HepG2 (cell line): ENCODE results near the gene NAPSA. TPM values are rescaled to one million over a fixed set of nuclear protein-coding genes. Genes with fewer than 3 reads are reported as not detected.

Experiments
- AGO2 ChIP-seq: fragments of 200-400 bp; formaldehyde crosslinking; optimal IDR thresholded peaks from 2 replicates; pipeline ENCODE3; 2017; ENCODE audit warnings: mild to moderate bottlenecking, low read depth, low read length, moderate library complexity
- E2F1 ChIP-seq: sonication (generic); formaldehyde crosslinking; IDR thresholded peaks from 2 replicates; pipeline ENCODE4 v1.5.0; 2020; ENCODE audit warnings: missing genetic modification reagents
- HINFP ChIP-seq: sonication (generic); formaldehyde crosslinking; IDR thresholded peaks from 2 replicates; pipeline ENCODE4 v1.4.0; 2020; ENCODE audit warnings: low read depth, mild to moderate bottlenecking, missing genetic modification reagents
- MAZ ChIP-seq, 2 experiments: sonication (generic) in 1 of 2; formaldehyde crosslinking in 1 of 2; IDR thresholded peaks; 2 replicates each; pipeline versions ENCODE4 v1.5.0 to v1.6.1; 2012 to 2020; ENCODE audit warnings: low read depth in 2 of 2, mild to moderate bottlenecking in 2 of 2, borderline replicate concordance in 1 of 2, improper control_type of control experiment in 1 of 2, low read length in 1 of 2, missing genetic modification reagents in 1 of 2, moderate library complexity in 1 of 2
- THAP11 ChIP-seq: IDR thresholded peaks from 2 replicates; pipeline ENCODE4 v1.6.1; 2016; ENCODE audit warnings: missing biosample characterization, missing genetic modification reagents
- ZFP36L2 ChIP-seq: sonication (generic); formaldehyde crosslinking; IDR thresholded peaks from 2 replicates; pipeline ENCODE4 v1.4.0; 2020; ENCODE audit warnings: missing genetic modification reagents
- ZNF256 ChIP-seq: sonication (generic); formaldehyde crosslinking; conservative IDR thresholded peaks from 2 replicates; pipeline ENCODE4 v1.4.0; 2020; ENCODE audit warnings: missing genetic modification reagents
- ZNF274 ChIP-seq: sonication (generic); formaldehyde crosslinking; IDR thresholded peaks from 2 replicates; pipeline ENCODE4 v1.5.1; 2020; ENCODE audit warnings: mild to moderate bottlenecking, missing genetic modification reagents
- polyA plus RNA-seq, 8 experiments: library from polyadenylated mRNA; depleted of rRNA in 3 of 8; stranded (reverse) in 7 of 8; unstranded in 1 of 8; fragments of >200 nt; fragmentation: Illumina TruSeq in 4 of 8; extraction: Trizol in 4 of 8; gene quantifications; 2 replicates each; pipeline versions ENCODE4 v1.2.1 to v1.2.3, GENCODE V29; 2011 to 2016; ENCODE audit warnings: low read depth in 4 of 8, missing spikeins in 1 of 8, mixed read lengths in 1 of 8; ENCODE audit not compliant: insufficient read depth in 1 of 8
- total RNA-seq, 5 experiments: library from RNA; depleted of rRNA; stranded (reverse); fragments of >200 nt; fragmentation: Illumina TruSeq; extraction: Trizol; gene quantifications; 2 replicates each; pipeline ENCODE4 v1.2.3, GENCODE V29; 2016; ENCODE audit warnings: low read depth in 1 of 5
- TF ChIP-seq, protein P1 (sequence below): sonication (generic); formaldehyde crosslinking; IDR thresholded peaks from 2 replicates; pipeline ENCODE4 v1.5.1; 2020; ENCODE audit warnings: mild to moderate bottlenecking, missing genetic modification reagents, moderate library complexity
- TF ChIP-seq, protein P2 (sequence below): sonication (generic); formaldehyde crosslinking; IDR thresholded peaks from 2 replicates; pipeline ENCODE4 v1.4.0; 2020; ENCODE audit warnings: missing genetic modification reagents, borderline replicate concordance
- TF ChIP-seq, protein P3 (sequence below), 2 experiments: sonication (generic) in 1 of 2; formaldehyde crosslinking in 1 of 2; IDR thresholded peaks; 2 replicates each; pipeline versions ENCODE4 v1.6.1 to v1.9.0; 2014 to 2022; ENCODE audit warnings: antibody characterized with exemption in 1 of 2, borderline replicate concordance in 1 of 2, inconsistent platforms in 1 of 2, low read depth in 1 of 2, missing genetic modification reagents in 1 of 2

Gene NAPSA
- total and polyA plus RNA-seq, 2 of the 13 experiments (the other 11 are each of a cell fraction or from before 2014, with no cell fraction given) = not detected

DNA sequence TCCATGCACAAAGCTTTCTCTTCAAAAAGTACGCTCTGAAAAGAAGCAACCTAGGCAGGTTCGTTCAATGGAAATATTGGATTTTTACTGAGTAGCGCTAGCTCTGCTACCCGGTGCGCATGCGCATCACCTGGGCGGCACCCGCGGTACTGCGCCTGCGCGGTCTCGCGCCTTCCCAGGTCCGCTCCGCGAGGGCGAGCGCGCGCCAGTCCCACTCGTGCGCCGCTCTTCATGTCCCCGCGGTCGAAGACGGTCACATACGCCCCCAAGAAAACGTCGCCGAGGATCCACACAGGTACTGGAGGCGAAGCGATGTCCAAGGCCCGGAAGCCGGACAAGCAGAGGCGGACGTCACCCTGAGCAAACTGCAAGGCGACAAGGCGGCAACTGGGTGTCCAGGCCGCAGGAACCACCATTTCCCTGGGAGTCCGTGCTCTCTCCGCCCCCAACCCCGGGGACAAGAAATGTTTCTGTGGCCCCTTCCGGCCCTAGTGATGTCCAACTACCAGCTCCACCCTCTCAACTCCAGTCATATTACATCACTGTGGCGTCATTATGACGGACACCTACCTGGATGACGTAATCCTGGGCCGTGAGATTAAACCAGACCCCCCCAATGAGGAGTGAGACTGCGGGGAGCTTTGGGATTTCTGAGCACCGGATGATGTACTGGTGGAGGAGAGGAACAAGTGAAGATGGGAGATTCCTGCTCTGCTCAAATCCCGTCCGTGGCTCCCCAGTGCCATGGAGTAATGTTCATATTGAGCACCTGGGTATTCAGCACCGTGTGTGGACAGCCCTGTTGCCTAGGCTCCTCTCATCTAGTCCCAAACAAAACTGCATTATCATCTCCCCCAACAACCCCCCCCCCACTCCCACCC is 31.5 kb downstream of the NAPSA start (continued):
- TF ChIP-seq, protein P1, sequence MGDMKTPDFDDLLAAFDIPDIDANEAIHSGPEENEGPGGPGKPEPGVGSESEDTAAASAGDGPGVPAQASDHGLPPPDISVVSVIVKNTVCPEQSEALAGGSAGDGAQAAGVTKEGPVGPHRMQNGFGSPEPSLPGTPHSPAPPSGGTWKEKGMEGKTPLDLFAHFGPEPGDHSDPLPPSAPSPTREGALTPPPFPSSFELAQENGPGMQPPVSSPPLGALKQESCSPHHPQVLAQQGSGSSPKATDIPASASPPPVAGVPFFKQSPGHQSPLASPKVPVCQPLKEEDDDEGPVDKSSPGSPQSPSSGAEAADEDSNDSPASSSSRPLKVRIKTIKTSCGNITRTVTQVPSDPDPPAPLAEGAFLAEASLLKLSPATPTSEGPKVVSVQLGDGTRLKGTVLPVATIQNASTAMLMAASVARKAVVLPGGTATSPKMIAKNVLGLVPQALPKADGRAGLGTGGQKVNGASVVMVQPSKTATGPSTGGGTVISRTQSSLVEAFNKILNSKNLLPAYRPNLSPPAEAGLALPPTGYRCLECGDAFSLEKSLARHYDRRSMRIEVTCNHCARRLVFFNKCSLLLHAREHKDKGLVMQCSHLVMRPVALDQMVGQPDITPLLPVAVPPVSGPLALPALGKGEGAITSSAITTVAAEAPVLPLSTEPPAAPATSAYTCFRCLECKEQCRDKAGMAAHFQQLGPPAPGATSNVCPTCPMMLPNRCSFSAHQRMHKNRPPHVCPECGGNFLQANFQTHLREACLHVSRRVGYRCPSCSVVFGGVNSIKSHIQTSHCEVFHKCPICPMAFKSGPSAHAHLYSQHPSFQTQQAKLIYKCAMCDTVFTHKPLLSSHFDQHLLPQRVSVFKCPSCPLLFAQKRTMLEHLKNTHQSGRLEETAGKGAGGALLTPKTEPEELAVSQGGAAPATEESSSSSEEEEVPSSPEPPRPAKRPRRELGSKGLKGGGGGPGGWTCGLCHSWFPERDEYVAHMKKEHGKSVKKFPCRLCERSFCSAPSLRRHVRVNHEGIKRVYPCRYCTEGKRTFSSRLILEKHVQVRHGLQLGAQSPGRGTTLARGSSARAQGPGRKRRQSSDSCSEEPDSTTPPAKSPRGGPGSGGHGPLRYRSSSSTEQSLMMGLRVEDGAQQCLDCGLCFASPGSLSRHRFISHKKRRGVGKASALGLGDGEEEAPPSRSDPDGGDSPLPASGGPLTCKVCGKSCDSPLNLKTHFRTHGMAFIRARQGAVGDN (CRISPR knock-in tag) = peak; percentile 99
- TF ChIP-seq AGO2 (peak; percentile 35), ZNF274 (peak; percentile 96), HINFP (CRISPR knock-in tag) (peak; percentile 79), THAP11 (CRISPR knock-in tag) (peak; percentile 89), ZNF256 (CRISPR knock-in tag) (peak; percentile 79), ZFP36L2 (CRISPR knock-in tag) (no peak), E2F1 (CRISPR knock-in tag) (peak; percentile 75), MAZ (IDR thresholded peaks at IDR 0.05; ENCODE audit: borderline replicate concordance, low read depth, low read length) (no peak), MAZ (CRISPR knock-in tag; IDR thresholded peaks at IDR 0.05; ENCODE audit: low read depth) (peak; percentile 66)
- TF ChIP-seq, protein P2, sequence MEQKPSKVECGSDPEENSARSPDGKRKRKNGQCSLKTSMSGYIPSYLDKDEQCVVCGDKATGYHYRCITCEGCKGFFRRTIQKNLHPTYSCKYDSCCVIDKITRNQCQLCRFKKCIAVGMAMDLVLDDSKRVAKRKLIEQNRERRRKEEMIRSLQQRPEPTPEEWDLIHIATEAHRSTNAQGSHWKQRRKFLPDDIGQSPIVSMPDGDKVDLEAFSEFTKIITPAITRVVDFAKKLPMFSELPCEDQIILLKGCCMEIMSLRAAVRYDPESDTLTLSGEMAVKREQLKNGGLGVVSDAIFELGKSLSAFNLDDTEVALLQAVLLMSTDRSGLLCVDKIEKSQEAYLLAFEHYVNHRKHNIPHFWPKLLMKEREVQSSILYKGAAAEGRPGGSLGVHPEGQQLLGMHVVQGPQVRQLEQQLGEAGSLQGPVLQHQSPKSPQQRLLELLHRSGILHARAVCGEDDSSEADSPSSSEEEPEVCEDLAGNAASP = peak; percentile 49; the same call in 1 of the 2 replicates
- TF ChIP-seq, protein P3, sequence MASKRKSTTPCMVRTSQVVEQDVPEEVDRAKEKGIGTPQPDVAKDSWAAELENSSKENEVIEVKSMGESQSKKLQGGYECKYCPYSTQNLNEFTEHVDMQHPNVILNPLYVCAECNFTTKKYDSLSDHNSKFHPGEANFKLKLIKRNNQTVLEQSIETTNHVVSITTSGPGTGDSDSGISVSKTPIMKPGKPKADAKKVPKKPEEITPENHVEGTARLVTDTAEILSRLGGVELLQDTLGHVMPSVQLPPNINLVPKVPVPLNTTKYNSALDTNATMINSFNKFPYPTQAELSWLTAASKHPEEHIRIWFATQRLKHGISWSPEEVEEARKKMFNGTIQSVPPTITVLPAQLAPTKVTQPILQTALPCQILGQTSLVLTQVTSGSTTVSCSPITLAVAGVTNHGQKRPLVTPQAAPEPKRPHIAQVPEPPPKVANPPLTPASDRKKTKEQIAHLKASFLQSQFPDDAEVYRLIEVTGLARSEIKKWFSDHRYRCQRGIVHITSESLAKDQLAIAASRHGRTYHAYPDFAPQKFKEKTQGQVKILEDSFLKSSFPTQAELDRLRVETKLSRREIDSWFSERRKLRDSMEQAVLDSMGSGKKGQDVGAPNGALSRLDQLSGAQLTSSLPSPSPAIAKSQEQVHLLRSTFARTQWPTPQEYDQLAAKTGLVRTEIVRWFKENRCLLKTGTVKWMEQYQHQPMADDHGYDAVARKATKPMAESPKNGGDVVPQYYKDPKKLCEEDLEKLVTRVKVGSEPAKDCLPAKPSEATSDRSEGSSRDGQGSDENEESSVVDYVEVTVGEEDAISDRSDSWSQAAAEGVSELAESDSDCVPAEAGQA (IDR thresholded peaks at IDR 0.05; ENCODE audit: low read depth) = 0 out of 2 replicates have a peak, but pooled peaks have one; percentile 39
- TF ChIP-seq, protein P3 (CRISPR knock-in tag; IDR thresholded peaks at IDR 0.05; ENCODE audit: borderline replicate concordance) = 0 out of 2 replicates have a peak, but pooled peaks have one; percentile 41
